Activated naive CD4-positive, alpha-beta T cell treated with anti-CD3 and anti-CD28 coated beads, Interleukin-2, amount 10 ng/mL, durations not matched to agents 7 days and 5 days (primary cell): Measurements from ENCODE around the gene B3GALT2.
A peak's percentile ranks its signal among the peaks of the same experiment; 100 is the strongest.
"Not testable (repeated sequence)": the region's sequence is repeated elsewhere in the genome, so short reads cannot be mapped to it uniquely, and the experiment has no call there.

Experiments
- CTCF ChIA-PET: fragments of 350-600 bp; sonication (Branson Sonifier 250); formaldehyde crosslinking; loops from one replicate; lab custom pipeline; 2021; ENCODE audit warnings: antibody characterized with exemption; lab: Charles Lee
- DNase-seq: peaks from one replicate; pipeline ENCODE4 v3.0.0-alpha.2; 2020
- H3K27ac Mint-ChIP-seq: one replicate; pipeline ENCODE4 v1.8.0; 2021; ENCODE audit warnings: mild to moderate bottlenecking, moderate library complexity, mixed read lengths
- H3K27me3 Mint-ChIP-seq: one replicate; pipeline ENCODE4 v1.8.0; 2021; ENCODE audit warnings: mild to moderate bottlenecking, mixed read lengths
- H3K36me3 Mint-ChIP-seq: one replicate; pipeline ENCODE4 v1.8.0; 2021; ENCODE audit warnings: mixed read lengths
- H3K4me1 Mint-ChIP-seq: one replicate; pipeline ENCODE4 v1.8.0; 2021; ENCODE audit warnings: mixed read lengths
- H3K4me3 Mint-ChIP-seq: one replicate; pipeline ENCODE4 v1.8.0; 2021; ENCODE audit warnings: mild to moderate bottlenecking, moderate library complexity, mixed read lengths
- H3K9me3 Mint-ChIP-seq: one replicate; pipeline ENCODE4 v1.8.0; 2021; ENCODE audit warnings: mixed read lengths

The B3GALT2 gene

DNA sequence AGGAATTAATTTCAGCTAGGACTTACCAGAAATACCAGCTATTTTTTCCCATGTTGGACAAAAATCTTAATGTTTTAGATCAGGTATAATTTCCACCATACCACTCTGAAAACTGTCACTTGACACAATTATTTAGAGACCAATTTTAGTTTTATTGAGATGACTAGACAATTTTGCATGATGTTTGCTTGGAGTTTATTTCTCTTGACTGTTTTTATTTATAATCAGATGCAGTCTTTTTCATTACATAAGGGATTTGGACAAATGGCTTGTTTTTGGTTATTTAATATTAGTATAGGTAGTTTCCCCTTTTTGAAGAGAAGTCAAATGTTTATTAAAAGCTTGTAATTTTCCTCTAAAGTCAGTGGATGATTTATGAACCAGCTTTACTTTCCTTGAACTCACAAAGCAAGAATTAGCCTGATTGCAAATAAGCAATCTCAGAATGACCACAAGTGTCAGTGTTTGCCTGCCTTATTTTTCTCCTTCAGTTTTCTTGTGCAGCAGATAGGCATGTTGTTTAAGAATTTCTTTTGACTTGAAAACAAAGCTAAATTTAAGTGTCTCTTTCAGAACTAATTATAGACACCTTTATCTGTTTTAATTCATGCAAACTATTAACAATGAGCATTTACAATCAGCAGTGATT, 3.8 kb upstream of the B3GALT2 start:
- H3K27me3 Mint-ChIP-seq = no peaks in the 10 kb centered on the region
- CTCF ChIA-PET = no interaction called here
- DNase-seq = no peak
- peaks cover 26% of the 10 kb centered on the region for H3K36me3 Mint-ChIP-seq
- peaks cover 10% of the 10 kb centered on the region for H3K9me3 Mint-ChIP-seq
- peaks cover 27% of the 10 kb centered on the region for H3K4me1 Mint-ChIP-seq
- H3K4me3 Mint-ChIP-seq = no peak overlapping the region
- H3K27ac Mint-ChIP-seq = no peak overlapping the region

DNA sequence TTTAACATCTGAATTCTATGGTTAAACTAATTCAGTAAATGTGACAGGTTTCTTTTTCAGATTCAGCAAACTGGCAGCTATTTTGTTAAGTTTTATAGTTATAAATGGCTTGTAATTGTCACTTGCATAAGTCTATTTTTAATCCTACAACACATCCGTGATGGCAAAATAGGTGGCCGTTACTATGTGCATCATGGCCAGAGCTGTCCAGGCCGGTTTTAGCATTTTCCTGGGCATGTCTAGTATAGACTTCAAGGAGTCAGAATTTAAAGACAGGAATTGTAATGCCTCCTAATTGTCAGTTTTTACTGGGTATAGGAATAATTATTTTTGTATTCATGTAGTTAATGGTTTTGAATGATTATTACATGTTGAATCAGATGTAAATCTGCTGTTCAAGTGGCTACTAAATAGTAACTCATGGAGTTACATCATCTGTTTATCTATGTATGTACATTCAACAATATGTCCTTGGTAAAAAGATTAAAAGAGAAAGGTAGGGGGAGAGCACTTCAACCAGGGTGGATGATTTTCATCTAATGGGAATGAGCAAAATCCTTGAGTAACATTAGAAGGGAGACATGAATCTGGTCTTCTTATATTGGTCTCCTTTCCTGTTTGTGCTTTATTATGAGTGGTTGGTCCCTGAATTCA, 3.2 kb upstream of the B3GALT2 start:
- no peak overlapping the region for H3K27ac Mint-ChIP-seq
- CTCF ChIA-PET = no interaction called here

DNA sequence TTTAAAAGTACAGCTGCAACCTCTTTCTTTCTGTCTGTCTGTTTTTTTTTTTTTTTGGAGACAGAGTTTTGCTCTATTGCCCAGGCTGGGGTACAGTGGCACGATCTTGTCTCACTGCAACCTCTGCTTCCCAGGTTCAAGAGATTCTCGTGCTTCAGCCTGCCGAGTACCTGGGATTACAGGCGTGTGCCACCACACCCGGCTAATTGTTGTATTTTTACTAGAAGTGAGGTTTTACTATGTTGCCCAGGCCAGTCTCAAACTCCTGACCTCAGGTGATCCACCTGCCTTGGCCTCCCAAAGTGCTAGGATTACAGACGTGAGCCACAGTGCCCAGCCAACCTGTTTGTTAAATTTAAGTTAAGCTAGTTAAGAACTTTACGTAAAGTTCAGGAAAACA, 2.5 kb upstream of the B3GALT2 start:
- peaks cover 27% of the 10 kb centered on the region for H3K4me1 Mint-ChIP-seq
- DNase-seq, H3K27me3 Mint-ChIP-seq, CTCF ChIA-PET, H3K4me3 Mint-ChIP-seq, H3K27ac Mint-ChIP-seq: not testable (repeated sequence)
- H3K9me3 Mint-ChIP-seq = peaks cover 10% of the 10 kb centered on the region
- peaks cover 24% of the 10 kb centered on the region for H3K36me3 Mint-ChIP-seq

More for the DNA sequence above, 3.2 kb upstream of the B3GALT2 start:
- no peak overlapping the region for H3K4me3 Mint-ChIP-seq
- peaks cover 27% of the 10 kb centered on the region for H3K4me1 Mint-ChIP-seq
- DNase-seq = no peak
- peaks cover 24% of the 10 kb centered on the region for H3K36me3 Mint-ChIP-seq
- H3K27me3 Mint-ChIP-seq = no peaks in the 10 kb centered on the region
- peaks cover 10% of the 10 kb centered on the region for H3K9me3 Mint-ChIP-seq

DNA sequence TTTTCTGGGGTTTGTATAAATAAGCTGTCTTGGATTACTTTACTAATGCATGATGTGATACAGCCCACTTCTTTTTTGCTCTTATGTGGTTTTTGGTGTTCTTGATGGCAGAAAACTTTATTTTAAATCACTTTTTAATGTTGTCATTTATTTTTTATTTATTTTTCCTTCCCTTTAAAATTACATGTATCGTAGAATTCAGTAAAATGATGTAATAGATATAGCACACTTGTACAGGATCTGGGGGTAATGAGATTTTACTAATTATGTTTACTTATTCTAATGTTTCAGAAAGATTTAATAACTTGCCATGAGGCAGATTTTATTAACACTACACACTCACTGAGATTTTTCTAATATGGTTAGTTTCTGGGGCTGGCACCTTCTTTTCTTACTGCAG, 701 bp upstream of the B3GALT2 start:
- Mint-ChIP-seq H3K27ac (no peak overlapping the region), H3K36me3 (peaks cover 13% of the 10 kb centered on the region), H3K4me3 (no peak overlapping the region), H3K9me3 (peaks cover 3% of the 10 kb centered on the region), H3K4me1 (peaks cover 29% of the 10 kb centered on the region), H3K27me3 (no peaks in the 10 kb centered on the region)
- CTCF ChIA-PET = interaction anchor here (1.2 kb wide), 1 partner anchor 568 kb away, joined by 3 read pairs; no protein-coding TSS in a partner anchor
- no peak for DNase-seq

DNA sequence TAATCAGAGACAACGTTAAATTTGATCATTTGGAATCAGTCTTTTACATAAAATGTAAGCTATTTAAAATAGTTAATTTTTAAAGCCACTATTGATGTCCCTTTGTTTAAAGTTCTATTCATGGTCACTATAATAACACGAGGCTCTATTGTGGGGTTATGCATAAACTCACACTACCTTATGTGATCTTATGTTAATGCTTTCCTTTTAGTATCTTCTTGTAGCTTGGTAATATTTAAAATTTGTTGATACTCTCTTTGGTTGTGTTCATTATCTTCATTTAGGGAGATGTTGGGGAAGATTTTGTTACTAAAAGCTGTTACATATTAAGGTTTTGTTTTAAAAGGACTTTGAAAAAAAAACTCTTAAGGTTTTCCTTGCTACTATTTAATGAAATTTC, 1.2 kb downstream of the B3GALT2 start:
- CTCF ChIA-PET = no interaction called here
- Mint-ChIP-seq H3K4me1 (peaks cover 26% of the 10 kb centered on the region), H3K27ac (no peak overlapping the region), H3K36me3 (peaks cover 3% of the 10 kb centered on the region), H3K4me3 (peak overlapping the region; percentile 5), H3K27me3 (no peaks in the 10 kb centered on the region), H3K9me3 (no peaks in the 10 kb centered on the region)
- DNase-seq = no peak

DNA sequence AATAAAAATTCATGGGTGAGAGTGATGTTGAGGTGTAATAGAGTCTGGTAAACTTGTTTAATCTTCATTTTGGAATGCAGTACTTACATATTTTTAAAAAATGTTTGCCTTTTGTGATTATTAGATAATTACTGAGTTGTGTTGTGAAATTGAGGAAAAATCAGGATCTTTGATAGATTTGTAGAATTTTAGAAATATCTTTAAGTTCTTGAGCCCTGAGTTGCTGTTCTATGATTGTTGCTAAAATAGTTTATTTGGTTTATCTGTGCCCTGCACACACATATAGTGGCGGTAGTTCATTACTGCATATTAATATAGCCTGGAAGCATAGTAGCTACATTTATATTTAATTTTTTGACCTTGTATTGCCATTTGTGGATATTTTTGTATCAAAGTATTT, 1.6 kb downstream of the B3GALT2 start:
- CTCF ChIA-PET = no interaction called here
- Mint-ChIP-seq H3K27me3 (no peaks in the 10 kb centered on the region), H3K4me1 (peaks cover 23% of the 10 kb centered on the region), H3K4me3 (no peak overlapping the region), H3K27ac (no peak overlapping the region), H3K9me3 (no peaks in the 10 kb centered on the region), H3K36me3 (peaks cover 2% of the 10 kb centered on the region)
- no peak for DNase-seq

DNA sequence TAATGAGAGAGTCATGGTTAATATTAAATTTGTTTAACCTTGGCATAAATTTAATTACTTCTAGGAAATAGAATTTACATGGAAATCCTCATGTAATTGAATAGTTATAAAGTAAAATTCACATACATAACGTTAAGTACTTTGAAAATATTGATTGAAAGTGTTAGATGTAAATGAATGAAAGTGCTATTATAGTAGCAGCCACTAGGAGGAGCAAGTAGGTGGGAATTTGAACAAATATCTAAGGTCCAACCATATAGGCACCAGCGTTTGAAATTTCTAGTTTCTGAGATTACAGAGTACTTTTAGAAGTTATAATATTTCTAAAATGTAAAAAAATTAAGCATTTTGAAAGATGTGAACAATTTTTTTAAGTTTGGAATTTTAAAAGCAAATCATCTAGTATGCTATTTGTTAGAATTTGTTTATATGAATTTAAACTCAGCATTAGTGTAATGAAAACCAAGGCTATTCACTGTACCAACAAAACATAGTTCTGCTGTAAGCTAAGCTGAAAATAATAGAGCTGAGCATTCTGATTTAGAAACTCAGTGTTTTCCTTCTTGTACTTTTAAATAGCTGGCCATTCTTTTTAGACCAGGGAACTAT, 3.3 kb downstream of the B3GALT2 start:
- H3K4me1 Mint-ChIP-seq = peaks cover 21% of the 10 kb centered on the region
- no peak for DNase-seq
- CTCF ChIA-PET = no interaction called here
- H3K9me3 Mint-ChIP-seq = no peaks in the 10 kb centered on the region
- no peaks in the 10 kb centered on the region for H3K27me3 Mint-ChIP-seq
- H3K4me3 Mint-ChIP-seq = no peak overlapping the region
- H3K36me3 Mint-ChIP-seq = no peaks in the 10 kb centered on the region
- H3K27ac Mint-ChIP-seq = no peak overlapping the region

DNA sequence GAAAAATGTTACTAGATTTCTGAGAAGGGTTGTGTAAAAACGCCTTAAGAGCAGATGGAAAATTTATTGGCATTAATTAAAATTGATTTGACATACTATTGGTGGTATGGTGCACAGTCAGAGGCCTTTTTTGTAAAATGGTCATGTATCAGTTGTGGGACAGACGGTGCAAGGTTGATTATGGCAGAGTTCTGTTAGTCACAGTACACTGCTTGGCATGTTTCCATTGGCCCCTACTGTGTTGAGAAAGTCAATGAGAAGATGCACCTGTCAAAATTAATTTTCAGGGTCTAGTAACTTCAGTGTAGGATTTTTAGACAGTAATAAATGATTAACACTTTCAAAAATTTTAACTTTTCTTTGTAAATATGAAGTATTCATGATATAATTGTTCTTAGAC, 4.4 kb downstream of the B3GALT2 start:
- Mint-ChIP-seq H3K27ac (no peak overlapping the region), H3K27me3 (no peaks in the 10 kb centered on the region), H3K4me3 (no peak overlapping the region), H3K36me3 (peaks cover 2% of the 10 kb centered on the region), H3K4me1 (peaks cover 20% of the 10 kb centered on the region), H3K9me3 (no peaks in the 10 kb centered on the region)
- CTCF ChIA-PET = interaction anchor here (0.8 kb wide), 1 partner anchor 97 kb away, joined by 4 read pairs; no protein-coding TSS in a partner anchor
- no peak for DNase-seq

DNA sequence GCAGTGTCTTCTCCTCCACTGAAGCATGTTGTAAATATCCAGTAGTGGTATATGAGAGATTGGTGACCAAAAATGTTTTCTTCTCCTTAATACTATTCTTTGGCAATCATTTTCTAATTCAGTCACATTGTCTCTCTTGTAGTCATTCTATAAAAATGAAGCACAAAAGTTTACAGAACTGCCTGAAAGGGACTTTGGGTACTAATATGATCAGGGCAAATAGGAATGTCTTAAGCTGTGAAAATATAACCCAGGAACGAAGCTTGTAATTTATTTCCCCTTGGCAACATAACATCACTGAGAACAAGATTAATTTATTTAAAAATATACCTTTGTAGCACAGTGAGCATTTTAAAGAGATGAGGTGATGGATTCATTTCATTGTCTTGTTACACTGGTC, 4.9 kb downstream of the B3GALT2 start:
- H3K27me3 Mint-ChIP-seq = no peaks in the 10 kb centered on the region
- no peak overlapping the region for H3K27ac Mint-ChIP-seq
- CTCF ChIA-PET = interaction anchor here (0.8 kb wide), 1 partner anchor 97 kb away, joined by 4 read pairs; no protein-coding TSS in a partner anchor
- H3K9me3 Mint-ChIP-seq = no peaks in the 10 kb centered on the region
- DNase-seq = no peak
- H3K4me1 Mint-ChIP-seq = peaks cover 16% of the 10 kb centered on the region
- no peak overlapping the region for H3K4me3 Mint-ChIP-seq
- peaks cover 5% of the 10 kb centered on the region for H3K36me3 Mint-ChIP-seq

DNA sequence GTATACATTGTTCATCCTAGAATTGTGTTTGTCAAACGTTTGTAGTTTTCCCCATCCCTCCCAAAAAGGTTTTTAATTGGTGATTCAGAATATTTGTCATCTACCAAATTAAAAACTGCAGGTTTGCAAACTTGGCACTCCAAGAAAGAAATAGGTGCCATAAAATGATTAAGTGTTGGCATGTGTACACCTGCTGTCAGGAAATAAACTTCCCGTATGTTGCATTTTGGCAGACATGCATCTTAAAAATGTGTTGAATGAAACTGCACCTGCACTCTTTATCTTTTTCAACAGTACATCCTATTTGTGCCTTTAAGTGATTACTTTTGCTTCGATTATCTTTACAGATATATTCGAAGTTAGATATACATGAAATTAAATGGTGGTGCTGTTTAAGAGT, 7.3 kb downstream of the B3GALT2 start:
- CTCF ChIA-PET = no interaction called here
- DNase-seq = no peak
- H3K9me3 Mint-ChIP-seq = no peaks in the 10 kb centered on the region
- peaks cover 3% of the 10 kb centered on the region for H3K4me1 Mint-ChIP-seq
- H3K36me3 Mint-ChIP-seq = peaks cover 17% of the 10 kb centered on the region
- H3K4me3 Mint-ChIP-seq = no peak overlapping the region
- H3K27me3 Mint-ChIP-seq = no peaks in the 10 kb centered on the region
- no peak overlapping the region for H3K27ac Mint-ChIP-seq

DNA sequence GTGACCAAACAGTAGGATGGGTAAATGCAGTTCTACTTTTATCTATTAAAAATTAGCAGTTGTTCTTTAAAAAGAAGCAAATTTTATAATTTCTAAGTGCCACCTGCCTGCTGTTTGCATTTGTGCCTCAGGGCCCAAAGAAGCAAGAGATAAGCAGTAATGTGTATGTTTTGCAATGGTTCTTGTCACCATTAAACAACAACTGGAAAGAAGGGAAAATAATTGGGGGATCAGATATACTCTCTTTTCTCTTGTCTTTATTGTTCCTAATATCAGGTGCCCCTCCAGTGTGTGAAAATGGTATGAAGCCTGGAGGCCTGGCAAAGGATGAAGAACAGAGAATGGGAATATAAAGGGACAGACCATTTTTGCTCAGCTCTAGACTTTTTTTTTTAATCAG, 9.6 kb downstream of the B3GALT2 start:
- CTCF ChIA-PET = no interaction called here
- Mint-ChIP-seq H3K4me1 (peaks cover 2% of the 10 kb centered on the region), H3K9me3 (no peaks in the 10 kb centered on the region), H3K27ac (no peak overlapping the region), H3K36me3 (peaks cover 25% of the 10 kb centered on the region), H3K4me3 (no peak overlapping the region), H3K27me3 (no peaks in the 10 kb centered on the region)
- DNase-seq = no peak

DNA sequence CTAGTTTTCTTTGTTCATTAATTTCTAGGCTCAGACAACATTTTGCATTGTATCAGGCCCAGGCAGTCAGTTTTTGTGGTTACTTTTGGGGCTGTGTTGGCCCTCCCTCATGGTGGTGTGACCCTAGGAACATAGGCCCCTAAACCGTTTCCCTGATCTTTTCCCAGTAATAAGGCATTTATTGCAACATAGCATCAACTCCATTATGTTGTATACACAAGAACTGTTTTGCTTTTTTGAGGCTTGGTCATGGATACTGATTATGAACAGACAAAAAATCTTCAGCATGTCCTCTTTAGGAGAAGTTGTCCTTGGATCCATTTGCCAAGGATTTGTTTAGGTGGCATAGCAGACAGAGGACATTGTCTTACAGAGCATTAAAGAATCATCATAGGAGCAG, 10.3 kb downstream of the B3GALT2 start:
- CTCF ChIA-PET = no interaction called here
- no peak for DNase-seq

DNA sequence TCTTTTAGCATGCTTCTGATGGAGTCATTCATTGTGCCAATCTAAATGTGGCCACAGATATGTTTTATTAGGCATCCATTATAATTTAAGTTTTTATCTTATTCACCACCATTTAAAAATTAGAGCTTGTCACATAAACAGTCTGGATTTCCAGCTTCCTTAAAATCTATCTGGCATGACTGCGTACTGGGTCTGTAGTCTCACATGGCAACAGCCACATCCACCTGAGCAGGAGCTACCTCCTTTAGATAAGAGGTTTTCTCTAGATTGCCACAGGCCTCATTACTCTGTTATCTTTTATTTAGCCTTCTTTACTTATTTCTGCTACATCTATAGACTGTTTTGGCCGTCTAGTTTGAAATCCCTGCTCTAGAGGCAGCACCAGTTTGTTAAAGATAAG, 29.1 kb downstream of the B3GALT2 start:
- H3K27ac Mint-ChIP-seq = no peak overlapping the region
- H3K4me1 Mint-ChIP-seq = peaks cover 5% of the 10 kb centered on the region
- H3K27me3 Mint-ChIP-seq = no peaks in the 10 kb centered on the region
- H3K9me3 Mint-ChIP-seq = no peaks in the 10 kb centered on the region
- H3K36me3 Mint-ChIP-seq = peaks cover 20% of the 10 kb centered on the region
- no peak overlapping the region for H3K4me3 Mint-ChIP-seq
- CTCF ChIA-PET = no interaction called here
- no peak for DNase-seq

More for the DNA sequence above, 10.3 kb downstream of the B3GALT2 start:
- no peak overlapping the region for H3K27ac Mint-ChIP-seq
- H3K4me3 Mint-ChIP-seq = no peak overlapping the region
- H3K36me3 Mint-ChIP-seq = peaks cover 27% of the 10 kb centered on the region
- no peaks in the 10 kb centered on the region for H3K9me3 Mint-ChIP-seq
- peaks cover 2% of the 10 kb centered on the region for H3K4me1 Mint-ChIP-seq
- no peaks in the 10 kb centered on the region for H3K27me3 Mint-ChIP-seq

DNA sequence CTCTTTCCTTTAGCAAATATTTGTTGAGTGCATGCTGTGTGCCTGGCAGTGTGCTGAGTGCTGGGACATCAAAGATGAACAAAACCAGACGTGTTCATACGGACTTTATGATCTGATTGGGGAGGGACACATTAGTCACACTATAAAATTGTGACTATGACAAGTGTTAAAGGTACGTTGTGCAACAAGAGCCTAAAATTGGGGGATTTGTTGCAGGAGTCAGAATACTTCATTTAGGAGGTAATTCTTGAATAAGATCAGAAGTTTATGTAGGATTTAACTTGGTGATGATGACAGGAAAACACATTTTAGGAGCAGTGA, 29.6 kb downstream of the B3GALT2 start:
- H3K27me3 Mint-ChIP-seq = no peaks in the 10 kb centered on the region

More for the DNA sequence above, 29.6 kb downstream of the B3GALT2 start:
- Mint-ChIP-seq H3K27ac (peak overlapping the region; percentile 3), H3K36me3 (peaks cover 22% of the 10 kb centered on the region), H3K9me3 (no peaks in the 10 kb centered on the region), H3K4me3 (no peak overlapping the region), H3K4me1 (peaks cover 5% of the 10 kb centered on the region)
- CTCF ChIA-PET = interaction anchor here (1.1 kb wide), 1 partner anchor 14 kb away, joined by 3 read pairs; no protein-coding TSS in a partner anchor
- no peak for DNase-seq
